GM21576 (cell line): ENCODE results near the gene GRM7.

Experiments
- ATAC-seq: cut with Tn5 transposase; IDR thresholded peaks from one replicate; pipeline ENCODE4 v1.9.1; 2021; ENCODE audit warnings: mild to moderate bottlenecking, moderate library complexity; ENCODE audit not compliant: unreplicated experiment

GRM7 gene

DNA sequence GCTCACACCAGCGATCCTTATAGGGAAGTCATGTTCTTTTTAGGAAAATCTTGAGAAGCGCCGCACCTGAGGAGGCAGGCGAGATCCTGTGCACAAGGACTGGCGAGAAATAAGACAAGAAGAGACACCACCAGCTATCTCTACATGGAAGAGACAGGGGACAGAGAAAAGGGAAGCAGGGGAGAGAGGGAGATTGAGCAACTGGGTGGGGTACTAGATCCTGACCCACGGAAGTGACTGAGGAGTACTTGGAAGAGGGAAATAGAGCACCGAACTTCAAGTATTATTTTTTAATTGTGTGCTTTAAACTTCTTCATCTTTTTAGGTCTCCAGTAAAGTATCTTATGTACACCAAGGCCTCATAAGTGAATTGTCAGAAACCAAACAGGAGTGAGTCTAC is 898.7 kb downstream of the GRM7 start:
- ATAC-seq, result no peak

DNA sequence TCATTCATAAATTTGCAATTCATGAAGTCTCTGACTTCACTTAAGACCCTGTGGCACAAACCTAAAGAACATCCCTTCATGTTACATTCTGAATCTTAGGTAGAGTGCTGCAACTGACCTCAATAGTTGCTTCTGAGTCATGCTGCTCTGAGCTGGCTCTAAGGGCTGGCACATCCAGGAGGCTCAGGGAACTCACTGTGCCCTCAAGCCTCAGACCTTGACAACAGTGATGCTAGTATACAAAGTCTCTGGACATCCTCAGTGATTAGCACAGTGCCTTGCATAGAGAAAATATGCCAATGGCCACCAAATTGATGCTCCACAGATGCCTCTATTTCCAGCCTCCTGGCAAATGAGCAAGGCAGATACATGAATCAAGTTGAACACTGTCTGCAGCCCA is 899.8 kb downstream of the GRM7 start:
- no peak for ATAC-seq

DNA sequence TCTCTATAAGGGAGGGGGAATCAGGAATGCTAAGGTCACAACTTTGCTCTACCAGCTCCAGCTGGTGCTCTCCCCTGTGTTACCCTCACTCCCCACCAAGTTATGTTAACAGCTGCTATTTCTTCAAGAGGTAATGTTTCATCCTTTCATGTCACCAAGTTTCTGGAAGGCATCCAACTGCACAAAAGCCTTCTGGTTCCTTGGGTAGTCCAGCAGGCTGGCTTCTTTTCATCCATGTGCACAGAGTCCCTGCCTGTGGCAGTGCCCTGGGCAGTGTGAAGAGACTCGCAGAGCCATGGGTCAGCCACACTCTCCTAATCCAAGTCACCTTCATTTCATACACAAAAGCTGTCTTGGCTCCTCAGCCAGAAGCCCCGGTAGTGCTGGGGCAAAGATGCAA is 903.2 kb downstream of the GRM7 start:
- no peak for ATAC-seq

DNA sequence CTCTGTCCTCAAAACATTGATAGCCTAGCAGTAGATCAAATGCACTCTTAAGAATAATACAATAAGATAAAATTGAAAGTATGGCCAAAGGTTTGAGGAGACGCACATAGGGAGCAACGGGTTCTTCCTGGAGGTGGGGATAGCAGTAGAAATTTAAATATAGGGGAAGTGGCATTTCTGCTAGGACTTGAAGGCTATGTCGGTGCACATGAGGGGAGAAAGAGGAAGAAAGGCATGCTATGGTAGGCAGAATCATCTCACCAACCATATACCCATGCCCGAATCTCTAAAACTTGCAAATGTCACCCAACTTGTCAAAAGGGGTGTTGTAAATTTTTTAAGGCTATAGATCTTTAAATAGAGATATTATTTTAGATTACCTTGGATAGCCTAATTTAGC is 905.6 kb downstream of the GRM7 start:
- ATAC-seq, result no peak

DNA sequence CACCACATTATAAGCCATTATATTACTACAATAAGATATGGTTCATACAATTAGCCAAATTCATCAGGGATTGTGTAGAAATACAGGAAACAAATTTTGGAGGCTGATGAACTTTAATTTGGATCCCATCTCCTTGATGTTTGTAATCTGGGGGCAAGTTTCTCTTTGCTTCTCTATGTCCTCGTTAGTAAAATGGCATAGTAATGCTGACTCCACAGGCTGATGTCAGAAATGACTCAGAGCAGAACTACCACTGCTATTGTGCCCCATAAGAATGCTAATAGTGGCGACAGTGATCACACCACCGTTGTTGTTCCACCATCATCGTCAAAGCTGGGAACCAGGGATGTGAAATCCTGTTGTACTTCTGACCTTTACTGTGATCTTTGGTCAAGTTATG is 918.4 kb downstream of the GRM7 start:
- no peak for ATAC-seq

DNA sequence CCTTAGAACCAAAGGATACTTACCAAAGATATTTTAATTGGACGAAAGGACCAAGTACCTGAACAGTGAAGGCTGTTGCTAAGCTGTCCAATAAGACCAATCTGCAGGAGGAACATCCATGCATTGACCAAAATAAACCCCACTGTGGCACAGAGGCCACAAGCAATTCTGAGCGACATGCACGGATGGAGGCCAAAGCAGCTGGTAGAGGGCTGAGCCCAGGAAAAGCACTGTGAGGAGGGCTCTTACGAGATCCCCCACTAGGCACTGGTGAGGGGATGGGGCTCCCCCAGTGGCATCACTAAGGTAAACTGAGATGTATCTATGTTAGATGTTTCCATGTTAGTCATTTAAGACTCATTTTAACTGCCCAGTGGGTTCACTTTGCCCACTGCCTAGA is 920.5 kb downstream of the GRM7 start:
- no peak for ATAC-seq

DNA sequence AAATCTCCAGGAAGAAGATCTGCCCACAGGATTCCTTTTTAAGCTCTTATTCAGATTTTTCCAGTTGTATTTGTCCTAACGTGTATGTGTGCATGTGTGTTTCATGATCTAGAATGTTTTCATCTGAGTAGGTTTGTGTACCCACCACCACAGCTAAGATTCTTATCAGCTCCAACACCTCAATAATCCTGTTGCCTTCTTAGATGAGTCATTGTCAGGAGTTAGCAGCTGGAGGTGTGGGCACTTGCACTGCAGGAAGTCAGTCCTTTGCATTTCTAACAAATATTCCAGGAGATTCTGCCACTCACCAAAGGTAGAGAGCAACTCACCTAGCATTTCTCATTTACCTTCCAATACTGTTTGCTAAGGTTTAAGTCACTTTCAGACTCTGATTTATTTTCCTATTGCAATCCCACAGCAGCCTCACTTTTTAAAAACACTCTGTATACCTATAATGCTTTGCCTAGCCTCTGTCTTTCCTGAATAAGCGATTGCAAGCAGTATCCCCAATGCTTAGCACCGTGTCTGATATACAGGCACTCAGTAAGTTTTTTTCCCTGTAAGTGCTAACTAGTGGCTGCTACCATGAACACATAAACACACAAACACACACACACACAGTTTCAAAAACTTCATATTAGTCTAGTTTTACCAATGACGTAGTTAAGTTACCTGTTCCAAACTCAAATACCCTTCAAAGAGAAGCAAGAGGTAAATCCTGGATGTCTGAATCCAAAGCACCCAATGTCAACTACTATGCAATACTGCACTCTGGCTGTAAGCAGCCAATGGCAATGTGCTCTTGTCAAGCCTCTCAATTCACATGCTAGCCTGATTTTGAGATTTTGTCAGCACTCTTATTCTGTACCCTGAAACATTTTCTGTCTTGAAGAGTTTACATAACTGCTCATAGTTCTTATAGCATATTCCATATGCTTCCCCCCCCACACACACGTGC is 927.2 kb downstream of the GRM7 start:
- no peak for ATAC-seq

DNA sequence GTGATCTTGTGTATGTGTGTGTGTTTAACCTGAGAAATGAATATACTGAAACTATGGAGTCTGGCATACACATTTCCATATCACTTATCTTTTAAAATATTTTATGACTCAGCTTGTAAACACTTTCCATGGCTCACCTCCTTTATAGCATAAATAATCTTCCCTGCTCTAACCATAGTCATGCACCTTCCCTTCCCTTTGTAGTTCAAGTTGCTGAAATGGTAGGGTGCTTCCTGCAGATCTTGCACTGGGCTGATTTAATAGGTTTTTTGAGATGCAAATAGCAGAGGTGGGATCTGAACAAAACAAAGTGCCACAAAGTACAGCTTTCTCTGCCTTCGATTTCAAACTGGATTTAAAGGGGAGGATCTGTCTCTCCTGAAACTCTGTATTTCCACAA is 928.0 kb downstream of the GRM7 start:
- ATAC-seq, result no peak

DNA sequence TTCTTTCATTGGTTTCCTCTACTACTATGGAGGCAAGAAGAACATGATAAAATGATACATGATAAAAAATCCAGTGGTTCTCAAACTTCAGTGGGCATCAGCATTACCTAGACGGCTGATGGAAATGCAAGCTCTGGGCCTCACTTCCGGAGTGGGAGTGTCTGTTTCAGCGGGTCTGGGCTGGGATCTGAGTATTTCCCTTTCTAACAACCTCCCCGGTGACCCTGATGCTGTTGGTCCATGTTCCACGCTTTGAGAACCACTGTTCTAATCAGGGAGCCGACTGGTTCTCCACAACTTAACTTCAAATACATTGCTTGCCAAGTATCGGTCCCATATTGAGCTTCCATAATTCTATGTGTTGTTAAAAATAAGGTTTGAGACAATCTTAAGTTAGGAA is 928.4 kb downstream of the GRM7 start:
- ATAC-seq, result no peak

DNA sequence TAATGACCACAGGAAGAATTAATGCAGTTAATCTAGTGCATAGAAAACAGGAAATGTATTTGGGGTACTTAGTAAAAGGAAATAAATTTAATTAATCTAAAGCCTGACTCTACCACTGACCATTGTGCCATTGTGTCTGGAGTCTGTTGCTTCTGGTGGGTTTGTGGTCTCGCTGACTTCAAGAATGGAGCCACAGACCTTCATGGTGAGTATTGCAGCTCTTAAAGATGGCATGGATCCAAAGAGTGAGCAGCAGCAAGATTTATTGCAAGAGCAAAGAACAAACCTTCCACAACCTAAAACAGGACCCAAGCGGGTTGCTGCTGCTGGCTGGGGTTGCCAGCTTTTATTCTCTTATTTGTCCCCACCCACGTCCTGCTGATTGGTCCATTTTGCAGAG is 929.2 kb downstream of the GRM7 start:
- no peak for ATAC-seq
